ENCODE data around the gene SLC39A12.
A peak's percentile ranks its signal among the peaks of the same experiment; 100 is the strongest.

SLC39A12 gene

GRCh38 chr10:17965649-17966235, 14.0 kb downstream of the SLC39A12 start:
- TF ChIP-seq CTCF (IDR thresholded peaks at IDR 0.05; ENCODE audit: insufficient read depth, low read length, poor library complexity, severe bottlenecking): no peak
- no peaks in the 10 kb centered on the region; the same call in 1 of the 2 replicates for H3K27me3 ChIP-seq (replicated peaks; ENCODE audit: control insufficient read depth, insufficient read depth, low read length)
- H3K36me3 ChIP-seq (ENCODE audit: control insufficient read depth, insufficient read depth, low read length): no peaks in the 10 kb centered on the region
- H3K4me3 ChIP-seq (replicated peaks; ENCODE audit: low read depth, low read length): no peak overlapping the region
- DNase-seq (ENCODE audit: extremely low read depth, insufficient read length): no peak

- no peak for TF ChIP-seq CTCF (IDR thresholded peaks at IDR 0.05; ENCODE audit: insufficient read depth, low read length, poor library complexity, severe bottlenecking)
- Histone ChIP-seq H3K36me3 (ENCODE audit: control insufficient read depth, insufficient read depth, low read length) (no peaks in the 10 kb centered on the region), H3K27me3 (replicated peaks; ENCODE audit: control insufficient read depth, insufficient read depth, low read length) (no peaks in the 10 kb centered on the region), H3K4me3 (replicated peaks; ENCODE audit: low read depth, low read length) (no peak overlapping the region)
- DNase-seq (ENCODE audit: extremely low read depth, insufficient read length): no peak
These were observed 22.8 kb downstream of the SLC39A12 start for GRCh38 chr10:17974505-17974904.

GRCh38 chr10:17980846-17981565, 29.3 kb downstream of the SLC39A12 start:
- H3K4me3 ChIP-seq (replicated peaks; ENCODE audit: low read depth, low read length): no peak overlapping the region
- H3K36me3 ChIP-seq (ENCODE audit: control insufficient read depth, insufficient read depth, low read length): no peaks in the 10 kb centered on the region
- no peak for TF ChIP-seq CTCF (IDR thresholded peaks at IDR 0.05; ENCODE audit: insufficient read depth, low read length, poor library complexity, severe bottlenecking)

GRCh38 chr10:17981766-17982380, 30.2 kb downstream of the SLC39A12 start:
- DNase-seq (ENCODE audit: extremely low read depth, insufficient read length): no peak
- no peaks in the 10 kb centered on the region; the same call in 1 of the 2 replicates for H3K27me3 ChIP-seq (replicated peaks; ENCODE audit: control insufficient read depth, insufficient read depth, low read length)
- no peak for TF ChIP-seq CTCF (IDR thresholded peaks at IDR 0.05; ENCODE audit: insufficient read depth, low read length, poor library complexity, severe bottlenecking)

More at GRCh38 chr10:17980846-17981565, 29.3 kb downstream of the SLC39A12 start:
- H3K27me3 ChIP-seq (replicated peaks; ENCODE audit: control insufficient read depth, insufficient read depth, low read length): no peaks in the 10 kb centered on the region; the same call in 1 of the 2 replicates
- no peak for DNase-seq (ENCODE audit: extremely low read depth, insufficient read length)

GRCh38 chr10:17984056-17984455, 32.3 kb downstream of the SLC39A12 start:
- no peak overlapping the region for H3K4me3 ChIP-seq (replicated peaks; ENCODE audit: low read depth, low read length)
- H3K27me3 ChIP-seq (replicated peaks; ENCODE audit: control insufficient read depth, insufficient read depth, low read length): no peaks in the 10 kb centered on the region; the same call in none of the 2 replicates
- peak; percentile 71 for DNase-seq (ENCODE audit: extremely low read depth, insufficient read length)
- no peak for TF ChIP-seq CTCF (IDR thresholded peaks at IDR 0.05; ENCODE audit: insufficient read depth, low read length, poor library complexity, severe bottlenecking)
- no peaks in the 10 kb centered on the region for H3K36me3 ChIP-seq (ENCODE audit: control insufficient read depth, insufficient read depth, low read length)

More at GRCh38 chr10:17981766-17982380, 30.2 kb downstream of the SLC39A12 start:
- H3K4me3 ChIP-seq (replicated peaks; ENCODE audit: low read depth, low read length): no peak overlapping the region
- H3K36me3 ChIP-seq (ENCODE audit: control insufficient read depth, insufficient read depth, low read length): no peaks in the 10 kb centered on the region
